Measurements from ENCODE around the gene ACOT12. TPM values are rescaled to one million over a fixed set of nuclear protein-coding genes. Genes with fewer than 3 reads are reported as not detected.

ACOT12 gene
- total RNA-seq, 1 donor from 2014 or later: not detected

GRCh38 chr5:81383867-81384266 lies 10.1 kb downstream of the ACOT12 start:
- TF ChIP-seq CTCF (IDR thresholded peaks at IDR 0.05): no peak
- H3K36me3 ChIP-seq: no peaks in the 10 kb centered on the region
- H3K4me3 ChIP-seq: no peak overlapping the region
- H3K9me3 ChIP-seq: no peaks in the 10 kb centered on the region
- H3K27ac ChIP-seq: no peak overlapping the region
- intact Hi-C loops (cut with DNase I): no loop called here
- DNase-seq (ENCODE audit: low spot score in 2 of 2): no peak
- H3K27me3 ChIP-seq: no peaks in the 10 kb centered on the region
- H3K4me1 ChIP-seq: no peaks in the 10 kb centered on the region

- Histone ChIP-seq H3K36me3 (no peaks in the 10 kb centered on the region), H3K9me3 (no peaks in the 10 kb centered on the region), H3K4me1 (no peaks in the 10 kb centered on the region), H3K27ac (no peak overlapping the region), H3K4me3 (no peak overlapping the region), H3K27me3 (no peaks in the 10 kb centered on the region)
- TF ChIP-seq CTCF (IDR thresholded peaks at IDR 0.05): no peak
- intact Hi-C loops (cut with DNase I): no loop called here
- DNase-seq (ENCODE audit: low spot score in 2 of 2): no peak
These were observed 22.5 kb downstream of the ACOT12 start for GRCh38 chr5:81371354-81371876.

- intact Hi-C loops (cut with DNase I): no loop called here
- Histone ChIP-seq H3K4me1 (no peaks in the 10 kb centered on the region), H3K27me3 (no peaks in the 10 kb centered on the region), H3K4me3 (no peak overlapping the region), H3K9me3 (no peaks in the 10 kb centered on the region), H3K36me3 (no peaks in the 10 kb centered on the region), H3K27ac (no peak overlapping the region)
- no peak for TF ChIP-seq CTCF (IDR thresholded peaks at IDR 0.05)
- no peak for DNase-seq (ENCODE audit: low spot score in 2 of 2)
These were observed 23.0 kb downstream of the ACOT12 start for GRCh38 chr5:81370912-81371311.

- intact Hi-C loops (cut with DNase I): no loop called here
- no peak for TF ChIP-seq CTCF (IDR thresholded peaks at IDR 0.05)
- H3K4me3 ChIP-seq: no peak overlapping the region
- H3K4me1 ChIP-seq: no peaks in the 10 kb centered on the region
- no peak for DNase-seq (ENCODE audit: low spot score in 2 of 2)
- no peaks in the 10 kb centered on the region for H3K9me3 ChIP-seq
- H3K27ac ChIP-seq: no peak overlapping the region
- H3K27me3 ChIP-seq: no peaks in the 10 kb centered on the region
- no peaks in the 10 kb centered on the region for H3K36me3 ChIP-seq
These were observed 28.4 kb downstream of the ACOT12 start for GRCh38 chr5:81365541-81365940.

- no peaks in the 10 kb centered on the region for H3K9me3 ChIP-seq
- H3K36me3 ChIP-seq: no peaks in the 10 kb centered on the region
- no peaks in the 10 kb centered on the region for H3K27me3 ChIP-seq
- DNase-seq (ENCODE audit: low spot score in 2 of 2): no peak
- no peak overlapping the region for H3K27ac ChIP-seq
- H3K4me1 ChIP-seq: no peaks in the 10 kb centered on the region
- no peak for TF ChIP-seq CTCF (IDR thresholded peaks at IDR 0.05)
- H3K4me3 ChIP-seq: no peak overlapping the region
- intact Hi-C loops (cut with DNase I): no loop called here
These were observed 30.7 kb downstream of the ACOT12 start for GRCh38 chr5:81363093-81363871.
